Stimulated activated CD4-positive, alpha-beta T cell treated with anti-CD3 and anti-CD28 coated beads, Interleukin-1b, Interleukin-23, amount 100 ng/mL, for 24 hours (primary cell): ENCODE data around the gene PAXIP1.
"Not testable (repeated sequence)": the region's sequence is repeated elsewhere in the genome, so short reads cannot be mapped to it uniquely, and the experiment has no call there.

Source experiments
- DNase-seq, 4 experiments: peaks; one replicate each; pipeline ENCODE4 v3.0.0-alpha.2; 2020; ENCODE audit warnings: low read depth in 4 of 4, low spot score in 1 of 4

Gene PAXIP1

GRCh38 chr7:155003092-155003375 lies at the start of gene PAXIP1:
PAXIP1 (minus strand) TSS chr7:155003124; CDS start chr7:155002929, 195 bp downstream.
- DNase-seq = peak in 2 of 4 experiments; percentile 33 to 58

GRCh38 chr7:155051355-155051754 lies 48.4 kb upstream of the PAXIP1 start:
- DNase-seq = no peak

GRCh38 chr7:155048006-155048405 lies 45.1 kb upstream of the PAXIP1 start:
- DNase-seq = no peak

GRCh38 chr7:155043756-155044155 lies 40.8 kb upstream of the PAXIP1 start:
- no peak for DNase-seq

GRCh38 chr7:155038335-155038734 lies 35.4 kb upstream of the PAXIP1 start:
- no peak for DNase-seq

GRCh38 chr7:155034495-155034894 lies 31.6 kb upstream of the PAXIP1 start:
- DNase-seq = not testable (repeated sequence)

- DNase-seq = no peak
Observed at GRCh38 chr7:155032978-155033377, 30.1 kb upstream of the PAXIP1 start.

GRCh38 chr7:155027879-155028278 lies 25.0 kb upstream of the PAXIP1 start:
- DNase-seq = no peak

GRCh38 chr7:155021699-155022145 lies 18.8 kb upstream of the PAXIP1 start:
- no peak for DNase-seq

GRCh38 chr7:155020996-155021395 lies 18.1 kb upstream of the PAXIP1 start:
- DNase-seq = no peak

- no peak for DNase-seq
Observed at GRCh38 chr7:155017834-155018233, 14.9 kb upstream of the PAXIP1 start.

GRCh38 chr7:155011086-155011485 lies 8.2 kb upstream of the PAXIP1 start:
- DNase-seq = no peak

GRCh38 chr7:155009570-155010157 lies 6.7 kb upstream of the PAXIP1 start:
- no peak for DNase-seq

GRCh38 chr7:155007947-155008346 lies 5.0 kb upstream of the PAXIP1 start:
- DNase-seq = no peak

GRCh38 chr7:155003376-155004214 lies 671 bp upstream of the PAXIP1 start:
- peak; percentile 60 to 79 (median 66) for DNase-seq

GRCh38 chr7:155002411-155003091 lies 373 bp downstream of the PAXIP1 start:
- peak in 2 of 4 experiments; percentile 12 to 41 for DNase-seq

GRCh38 chr7:155001756-155002410 lies 1.0 kb downstream of the PAXIP1 start:
- DNase-seq = no peak

- no peak for DNase-seq
Observed at GRCh38 chr7:155000795-155001194, 2.1 kb downstream of the PAXIP1 start.

GRCh38 chr7:154998481-154998880 lies 4.4 kb downstream of the PAXIP1 start:
- no peak for DNase-seq

- DNase-seq = no peak
Observed at GRCh38 chr7:154997840-154998370, 5.0 kb downstream of the PAXIP1 start.

GRCh38 chr7:154996756-154997155 lies 6.2 kb downstream of the PAXIP1 start:
- no peak for DNase-seq
